ENCODE results near the gene RASGRF1.

GRCh38 chr15:79090487-79091203 lies at the start of gene RASGRF1:
- TF ChIP-seq POLR2A (IDR thresholded peaks at IDR 0.05; ENCODE audit: low read length) (no peak), GATA1 (IDR thresholded peaks at IDR 0.05; ENCODE audit: low read depth, low read length) (no peak)

All from erythroblast (primary cell).